ENCODE measurements around the gene SHISA9. TPM values are rescaled to one million over a fixed set of nuclear protein-coding genes. Genes with fewer than 3 reads are reported as not detected.

Gene SHISA9
- total RNA-seq, 1 donor from 2014 or later = 0.17 TPM

GRCh38 chr16:13193721-13194120 lies 292.3 kb downstream of the SHISA9 start:
- DNase-seq = no peak

GRCh38 chr16:13194766-13195165 lies 293.4 kb downstream of the SHISA9 start:
- no peak for DNase-seq

GRCh38 chr16:13203725-13204124 lies 302.3 kb downstream of the SHISA9 start:
- no peak for DNase-seq

GRCh38 chr16:13205352-13205751 lies 304.0 kb downstream of the SHISA9 start:
- no peak for DNase-seq

GRCh38 chr16:13206606-13207005 lies 305.2 kb downstream of the SHISA9 start:
- no peak for DNase-seq

- DNase-seq = no peak
Measured at GRCh38 chr16:13207151-13207550, 305.8 kb downstream of the SHISA9 start.

GRCh38 chr16:13223666-13224065 lies 322.3 kb downstream of the SHISA9 start:
- no peak for DNase-seq

- no peak for DNase-seq
Measured at GRCh38 chr16:13229039-13229438, 327.6 kb downstream of the SHISA9 start.

GRCh38 chr16:13231365-13231764 lies 330.0 kb downstream of the SHISA9 start:
- DNase-seq = no peak

- DNase-seq = no peak
Measured at GRCh38 chr16:13234999-13235398, 333.6 kb downstream of the SHISA9 start.

- no peak for DNase-seq
Measured at GRCh38 chr16:13236308-13236707, 334.9 kb downstream of the SHISA9 start.

GRCh38 chr16:13238182-13238581 lies 336.8 kb downstream of the SHISA9 start:
- no peak for DNase-seq

- DNase-seq = no peak
Measured at GRCh38 chr16:13242201-13242600, 340.8 kb downstream of the SHISA9 start.

- DNase-seq = no peak
Measured at GRCh38 chr16:13244770-13245169, 343.4 kb downstream of the SHISA9 start.

- DNase-seq = no peak
Measured at GRCh38 chr16:13245713-13246377, 344.4 kb downstream of the SHISA9 start.

GRCh38 chr16:13254998-13255614 lies 353.7 kb downstream of the SHISA9 start:
- DNase-seq = no peak

- no peak for DNase-seq
Measured at GRCh38 chr16:13262270-13263090, 361.1 kb downstream of the SHISA9 start.

GRCh38 chr16:13264749-13265552 lies 363.6 kb downstream of the SHISA9 start:
- no peak for DNase-seq

- DNase-seq = no peak
Measured at GRCh38 chr16:13269359-13269758, 368.0 kb downstream of the SHISA9 start.

- DNase-seq = no peak
Measured at GRCh38 chr16:13269905-13270528, 368.6 kb downstream of the SHISA9 start.

GRCh38 chr16:13270602-13271001 lies 369.2 kb downstream of the SHISA9 start:
- no peak for DNase-seq

GRCh38 chr16:13289515-13289914 lies 388.1 kb downstream of the SHISA9 start:
- no peak for DNase-seq
